Peyer's patch (tissue), 4 donors: ENCODE results near the gene KCNK10.

Experiments
- CTCF ChIP-seq, 6 experiments: fragments of 450-650 bp in 4 of 6; fragments of 200-600 bp in 2 of 6; sonication (generic) in 1 of 6; IDR thresholded peaks; one replicate each; pipeline ENCODE4 v1.5.1; 2017 to 2019; ENCODE audit warnings: antibody characterized with exemption in 6 of 6, mild to moderate bottlenecking in 3 of 6, moderate library complexity in 1 of 6
- POLR2A ChIP-seq, 2 donors: fragments of 450-650 bp; IDR thresholded peaks; one replicate each; pipeline ENCODE4 v1.5.1; 2017; ENCODE audit warnings: antibody characterized with exemption in 2 of 2, mild to moderate bottlenecking in 2 of 2, moderate library complexity in 2 of 2

GRCh38 chr14:88340357-88340756 lies 17.3 kb upstream of the KCNK10 start:
- TF ChIP-seq CTCF (IDR thresholded peaks at IDR 0.05), result no peak
- TF ChIP-seq POLR2A (IDR thresholded peaks at IDR 0.05), result no peak
